IMR-90 (cell line): ENCODE measurements around the gene HMOX2. TPM values are rescaled to one million over a fixed set of nuclear protein-coding genes. Genes with fewer than 3 reads are reported as not detected.

ENCODE experiments used
- ATAC-seq: fragments of 200-7000 bp; cut with Tn5 transposase; 2 replicates; pipeline ENCODE4 v1.9.1; 2020; ENCODE audit warnings: low read depth, mild to moderate bottlenecking, moderate library complexity
- BruUV-seq: library from RNA; stranded (reverse); fragments of 400-500 nt; replicated peaks from 2 replicates; lab custom pipeline; 2021; lab: Mats Ljungman, UMichigan
- CTCF ChIA-PET: fragments of 300-600 bp; formaldehyde crosslinking; extraction: SDS; loops from one replicate; lab custom pipeline; 2021; ENCODE audit warnings: antibody characterized with exemption; lab: Yijun Ruan, JAX
- POLR2A ChIA-PET: fragments of 300-600 bp; sonication (Branson Sonifier 250); formaldehyde crosslinking; loops from one replicate; lab custom pipeline; 2022; ENCODE audit warnings: antibody characterized with exemption; ENCODE audit not compliant: unreplicated experiment; lab: Charles Lee
- DNase-seq: peaks from one replicate; pipeline ENCODE4 v3.0.0; 2013
- H2AFZ ChIP-seq: replicated peaks from 2 replicates; pipeline ENCODE3; 2013; ENCODE audit warnings: low read length, mild to moderate bottlenecking; ENCODE audit not compliant: poor library complexity
- H2AK5ac ChIP-seq: 2 replicates; pipeline ENCODE4 v1.6.1; 2013; ENCODE audit warnings: low read depth, low read length, inconsistent platforms
- H2AK9ac ChIP-seq: replicated peaks from 2 replicates; pipeline ENCODE3; 2013; ENCODE audit warnings: mild to moderate bottlenecking, low read depth, low read length, moderate library complexity; ENCODE audit not compliant: poor library complexity
- H2BK120ac ChIP-seq: 2 replicates; pipeline ENCODE4 v1.6.1; 2013; ENCODE audit warnings: low read depth, low read length, inconsistent platforms
- H2BK15ac ChIP-seq: 3 replicates; pipeline ENCODE4 v1.6.1; 2013; ENCODE audit warnings: low read depth, low read length, inconsistent platforms
- H2BK20ac ChIP-seq: 2 replicates; pipeline ENCODE4 v1.6.1; 2013; ENCODE audit warnings: low read depth, mild to moderate bottlenecking, inconsistent platforms, low read length, moderate library complexity
- H2BK5ac ChIP-seq: 2 replicates; pipeline ENCODE4 v1.6.1; 2013; ENCODE audit warnings: mild to moderate bottlenecking, low read depth, low read length, inconsistent platforms; ENCODE audit not compliant: poor library complexity, severe bottlenecking
- H3K14ac ChIP-seq: replicated peaks from 2 replicates; pipeline ENCODE4 v1.6.1; 2013; ENCODE audit warnings: low read depth, low read length, inconsistent platforms
- H3K18ac ChIP-seq: 2 replicates; pipeline ENCODE4 v1.6.1; 2013; ENCODE audit warnings: low read depth, low read length, control low read depth
- H3K23ac ChIP-seq: 2 replicates; pipeline ENCODE4 v1.6.1; 2013; ENCODE audit warnings: low read depth, low read length, inconsistent platforms
- H3K27ac ChIP-seq: 2 replicates; pipeline ENCODE4 v1.5.1; 2013; ENCODE audit warnings: mild to moderate bottlenecking, control low read depth, low read length; ENCODE audit not compliant: insufficient read depth
- H3K27me3 ChIP-seq: 2 replicates; pipeline ENCODE4 v1.6.1; 2013; ENCODE audit warnings: low read length; ENCODE audit not compliant: control insufficient read depth, insufficient read depth
- H3K36me3 ChIP-seq: 2 replicates; pipeline ENCODE4 v1.6.1; 2013; ENCODE audit warnings: low read length, mixed read lengths; ENCODE audit not compliant: control insufficient read depth, insufficient read depth
- H3K4ac ChIP-seq: 2 replicates; pipeline ENCODE4 v1.6.1; 2013; ENCODE audit warnings: low read depth, low read length, inconsistent platforms
- H3K4me1 ChIP-seq: 2 replicates; pipeline ENCODE4 v1.6.1; 2013; ENCODE audit warnings: low read length, mixed read lengths; ENCODE audit not compliant: control insufficient read depth, insufficient read depth
- H3K4me2 ChIP-seq: 2 replicates; pipeline ENCODE4 v1.6.1; 2013; ENCODE audit warnings: low read depth, mild to moderate bottlenecking, control low read depth, low read length, moderate library complexity
- H3K4me3 ChIP-seq: 2 replicates; pipeline ENCODE4 v1.5.1; 2013; ENCODE audit warnings: low read depth, mild to moderate bottlenecking, control low read depth, low read length, moderate library complexity; ENCODE audit not compliant: insufficient read depth
- H3K56ac ChIP-seq: 2 replicates; pipeline ENCODE4 v1.6.1; 2013; ENCODE audit warnings: low read length, inconsistent platforms; ENCODE audit not compliant: insufficient read depth; ENCODE audit errors: extremely low read depth
- H3K79me1 ChIP-seq, 2 experiments: 2 replicates each; pipeline ENCODE4 v1.6.1; 2013; ENCODE audit warnings: low read length in 2 of 2, inconsistent platforms in 1 of 2, low read depth in 1 of 2
- H3K9ac ChIP-seq: 2 replicates; pipeline ENCODE4 v1.6.1; 2013; ENCODE audit warnings: low read depth, low read length, control low read depth
- H3K9me1 ChIP-seq: 2 replicates; pipeline ENCODE4 v1.6.1; 2013; ENCODE audit warnings: low read length, inconsistent platforms; ENCODE audit not compliant: insufficient read depth
- H3K9me3 ChIP-seq: 2 replicates; pipeline ENCODE4 v1.6.1; 2013; ENCODE audit warnings: low read length; ENCODE audit not compliant: control insufficient read depth, insufficient read depth
- H4K20me1 ChIP-seq: 2 replicates; pipeline ENCODE4 v1.6.1; 2013; ENCODE audit warnings: low read length, inconsistent platforms; ENCODE audit not compliant: insufficient read depth
- H4K5ac ChIP-seq: 2 replicates; pipeline ENCODE4 v1.6.1; 2013; ENCODE audit warnings: mild to moderate bottlenecking, low read depth, low read length, control low read depth
- H4K8ac ChIP-seq, 2 experiments: 2 replicates each; pipeline ENCODE4 v1.6.1; 2013; ENCODE audit warnings: low read depth in 2 of 2, low read length in 2 of 2, control low read depth in 1 of 2, inconsistent platforms in 1 of 2
- H4K91ac ChIP-seq: 2 replicates; pipeline ENCODE4 v1.6.1; 2013; ENCODE audit warnings: low read depth, low read length, inconsistent platforms; ENCODE audit not compliant: insufficient read depth
- CEBPB ChIP-seq: IDR thresholded peaks from 2 replicates; pipeline ENCODE4 v1.6.1; 2012; ENCODE audit warnings: low read depth, low read length, improper control_type of control experiment
- FOS ChIP-seq: fragments of 150-350 bp; IDR thresholded peaks from 2 replicates; pipeline ENCODE4 v1.6.1; 2016; ENCODE audit warnings: low read depth, low read length
- MAFK ChIP-seq: IDR thresholded peaks from 2 replicates; pipeline ENCODE4 v1.6.1; 2012; ENCODE audit warnings: low read depth, low read length, improper control_type of control experiment
- MAZ ChIP-seq: IDR thresholded peaks from 2 replicates; pipeline ENCODE4 v1.6.1; 2012; ENCODE audit warnings: low read depth, mild to moderate bottlenecking, low read length, improper control_type of control experiment, moderate library complexity, borderline replicate concordance
- MXI1 ChIP-seq: IDR thresholded peaks from 2 replicates; pipeline ENCODE4 v1.6.1; 2012; ENCODE audit warnings: low read depth, mild to moderate bottlenecking, low read length, moderate library complexity, borderline replicate concordance
- NFE2L2 ChIP-seq: fragments of 150-350 bp; IDR thresholded peaks from 2 replicates; pipeline ENCODE4 v1.6.1; 2016; ENCODE audit warnings: low read depth, mild to moderate bottlenecking, low read length
- POLR2A ChIP-seq: IDR thresholded peaks from 2 replicates; pipeline ENCODE4 v1.6.1; 2012; ENCODE audit warnings: mild to moderate bottlenecking, low read depth, low read length
- RAD21 ChIP-seq: IDR thresholded peaks from 2 replicates; pipeline ENCODE4 v1.6.1; 2012; ENCODE audit warnings: low read length, improper control_type of control experiment
- RCOR1 ChIP-seq: IDR thresholded peaks from 2 replicates; pipeline ENCODE4 v1.6.1; 2012; ENCODE audit warnings: mild to moderate bottlenecking, low read length, improper control_type of control experiment; ENCODE audit not compliant: insufficient replicate concordance
- RFX5 ChIP-seq: IDR thresholded peaks from 2 replicates; pipeline ENCODE4 v1.8.0; 2012; ENCODE audit warnings: low read depth, mild to moderate bottlenecking, low read length, moderate library complexity
- SMC3 ChIP-seq: fragments of 150-350 bp; IDR thresholded peaks from 2 replicates; pipeline ENCODE4 v1.6.1; 2016; ENCODE audit warnings: low read depth, mild to moderate bottlenecking, antibody characterized with exemption, low read length, moderate library complexity
- WGBS, 2 experiments: methylation state at CpG; one replicate each; pipeline versions ENCODE4 v1.1.5 to v1.1.7; 2013; ENCODE audit warnings: missing lambda C conversion rate in 2 of 2; ENCODE audit not compliant: insufficient read length in 1 of 2; ENCODE audit errors: extremely low coverage in 2 of 2; 5-methylcytosine and 5-hydroxymethylcytosine counted together
- dilution Hi-C: fragments of 300-500 bp; cut with HindIII; formaldehyde crosslinking; loops from one replicate; pipeline ENCODE4 v1.14.3; 2018; ENCODE audit warnings: low sequenced_read_pairs; ENCODE audit not compliant: unreplicated experiment
- in situ Hi-C: fragments of 300-500 bp; cut with MboI; formaldehyde crosslinking; loops from 3 replicates; pipeline ENCODE4 v1.14.3; 2019; ENCODE audit warnings: low sequenced_read_pairs, inconsistent platforms, mixed read lengths
- intact Hi-C: fragments of 100-400 bp; cut with micrococcal nuclease; formaldehyde crosslinking; loops from 2 replicates; pipeline ENCODE4 v1.10.0; 2022
- polyA plus RNA-seq, 3 experiments: library from polyadenylated mRNA; depleted of rRNA; stranded (reverse); fragments of >200 nt; gene quantifications; 2 replicates each; pipeline ENCODE4 v1.2.3, GENCODE V29; 2012; ENCODE audit warnings: low replicate concordance in 1 of 3
- total RNA-seq: library from RNA; depleted of rRNA; stranded (reverse); fragments of >200 nt; gene quantifications from 2 replicates; pipeline ENCODE4 v1.2.3, GENCODE V29; 2012
- TF ChIP-seq, protein P1 (sequence below): conservative IDR thresholded peaks from 2 replicates; pipeline ENCODE4 v1.5.1; 2012; ENCODE audit warnings: mild to moderate bottlenecking, low read depth, low read length, improper control_type of control experiment
- TF ChIP-seq, protein P2 (sequence below): fragments of 150-350 bp; IDR thresholded peaks from 2 replicates; pipeline ENCODE4 v1.6.1; 2016; ENCODE audit warnings: low read depth, mild to moderate bottlenecking, low read length, moderate library complexity, borderline replicate concordance
- TF ChIP-seq, protein P3 (sequence below): fragments of 150-350 bp; IDR thresholded peaks from 2 replicates; pipeline ENCODE4 v1.6.1; 2017; ENCODE audit warnings: mild to moderate bottlenecking, antibody characterized with exemption, low read length, low read depth

HMOX2 gene
- total and polyA plus RNA-seq, 2 of the 4 experiments (the other 2 are of a cell fraction), result 93.9 to 98.8 TPM

DNA sequence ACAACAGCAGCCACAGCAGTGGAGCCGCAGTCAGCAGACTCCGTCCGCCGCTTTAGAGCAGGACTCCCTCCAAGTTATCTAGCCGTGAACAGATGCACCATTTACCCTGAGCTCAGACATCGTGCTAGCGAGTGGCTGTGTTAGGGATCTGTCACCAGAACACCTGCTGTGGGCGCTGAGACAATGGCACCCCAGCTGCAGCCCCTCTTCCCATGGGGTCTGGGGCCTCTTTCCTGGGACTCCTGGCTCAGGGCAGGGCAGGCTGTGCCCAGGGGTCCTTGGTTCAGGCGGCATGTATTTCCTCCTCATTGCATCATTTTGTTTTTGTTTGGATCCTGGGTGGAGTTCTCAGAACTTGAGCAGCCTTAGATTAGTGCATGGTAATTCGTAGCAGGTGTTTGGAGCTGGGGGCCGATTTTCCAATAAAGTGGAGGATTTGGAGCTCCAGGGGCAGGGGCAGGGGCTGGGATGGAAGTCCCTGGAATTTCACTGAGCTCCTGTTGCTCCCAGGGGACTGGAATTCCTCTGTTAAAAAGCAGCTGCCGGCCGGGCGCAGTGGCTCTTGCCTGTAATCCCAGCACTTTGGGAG lies 25.2 kb upstream of the HMOX2 start:
- Histone ChIP-seq H3K4me1 (no peaks in the 10 kb centered on the region), H3K79me1 (peaks cover 10 to 16% of the 10 kb centered on the region in 2 experiments), H4K8ac (no peak overlapping the region), H3K4me2 (no peak overlapping the region), H3K23ac (no peak overlapping the region), H3K9ac (no peak overlapping the region), H2BK120ac (no peak overlapping the region), H3K9me3 (no peaks in the 10 kb centered on the region), H3K4me3 (no peak overlapping the region), H4K20me1 (peaks cover 15% of the 10 kb centered on the region), H3K4ac (no peak overlapping the region), H4K5ac (no peak overlapping the region), H3K18ac (no peak overlapping the region), H2BK20ac (no peak overlapping the region), H3K27ac (no peak overlapping the region), H2AFZ (no peak overlapping the region), H2AK9ac (no peak overlapping the region), H3K14ac (no peak overlapping the region), H2BK5ac (no peak overlapping the region), H4K91ac (no peak overlapping the region), H3K9me1 (0 out of 2 replicates have a peak, but pooled peaks cover 7% of the 10 kb centered on the region), H3K27me3 (no peaks in the 10 kb centered on the region), H3K56ac (no peak overlapping the region), H2BK15ac (no peak overlapping the region), H2AK5ac (no peak overlapping the region), H3K36me3 (peaks cover 59% of the 10 kb centered on the region)
- TF ChIP-seq NFE2L2, result no peak
- no peak for TF ChIP-seq MAZ
- no peak for TF ChIP-seq CEBPB
- TF ChIP-seq POLR2A, result no peak
- TF ChIP-seq RFX5, result no peak
- TF ChIP-seq, protein P1, sequence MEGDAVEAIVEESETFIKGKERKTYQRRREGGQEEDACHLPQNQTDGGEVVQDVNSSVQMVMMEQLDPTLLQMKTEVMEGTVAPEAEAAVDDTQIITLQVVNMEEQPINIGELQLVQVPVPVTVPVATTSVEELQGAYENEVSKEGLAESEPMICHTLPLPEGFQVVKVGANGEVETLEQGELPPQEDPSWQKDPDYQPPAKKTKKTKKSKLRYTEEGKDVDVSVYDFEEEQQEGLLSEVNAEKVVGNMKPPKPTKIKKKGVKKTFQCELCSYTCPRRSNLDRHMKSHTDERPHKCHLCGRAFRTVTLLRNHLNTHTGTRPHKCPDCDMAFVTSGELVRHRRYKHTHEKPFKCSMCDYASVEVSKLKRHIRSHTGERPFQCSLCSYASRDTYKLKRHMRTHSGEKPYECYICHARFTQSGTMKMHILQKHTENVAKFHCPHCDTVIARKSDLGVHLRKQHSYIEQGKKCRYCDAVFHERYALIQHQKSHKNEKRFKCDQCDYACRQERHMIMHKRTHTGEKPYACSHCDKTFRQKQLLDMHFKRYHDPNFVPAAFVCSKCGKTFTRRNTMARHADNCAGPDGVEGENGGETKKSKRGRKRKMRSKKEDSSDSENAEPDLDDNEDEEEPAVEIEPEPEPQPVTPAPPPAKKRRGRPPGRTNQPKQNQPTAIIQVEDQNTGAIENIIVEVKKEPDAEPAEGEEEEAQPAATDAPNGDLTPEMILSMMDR, result no peak
- TF ChIP-seq, protein P2, sequence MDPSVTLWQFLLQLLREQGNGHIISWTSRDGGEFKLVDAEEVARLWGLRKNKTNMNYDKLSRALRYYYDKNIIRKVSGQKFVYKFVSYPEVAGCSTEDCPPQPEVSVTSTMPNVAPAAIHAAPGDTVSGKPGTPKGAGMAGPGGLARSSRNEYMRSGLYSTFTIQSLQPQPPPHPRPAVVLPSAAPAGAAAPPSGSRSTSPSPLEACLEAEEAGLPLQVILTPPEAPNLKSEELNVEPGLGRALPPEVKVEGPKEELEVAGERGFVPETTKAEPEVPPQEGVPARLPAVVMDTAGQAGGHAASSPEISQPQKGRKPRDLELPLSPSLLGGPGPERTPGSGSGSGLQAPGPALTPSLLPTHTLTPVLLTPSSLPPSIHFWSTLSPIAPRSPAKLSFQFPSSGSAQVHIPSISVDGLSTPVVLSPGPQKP, result no peak
- TF ChIP-seq, protein P3, sequence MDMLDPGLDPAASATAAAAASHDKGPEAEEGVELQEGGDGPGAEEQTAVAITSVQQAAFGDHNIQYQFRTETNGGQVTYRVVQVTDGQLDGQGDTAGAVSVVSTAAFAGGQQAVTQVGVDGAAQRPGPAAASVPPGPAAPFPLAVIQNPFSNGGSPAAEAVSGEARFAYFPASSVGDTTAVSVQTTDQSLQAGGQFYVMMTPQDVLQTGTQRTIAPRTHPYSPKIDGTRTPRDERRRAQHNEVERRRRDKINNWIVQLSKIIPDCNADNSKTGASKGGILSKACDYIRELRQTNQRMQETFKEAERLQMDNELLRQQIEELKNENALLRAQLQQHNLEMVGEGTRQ, result no peak
- TF ChIP-seq FOS, result no peak
- no peak for TF ChIP-seq MAFK
- TF ChIP-seq RCOR1, result no peak
- no peak for TF ChIP-seq SMC3
- TF ChIP-seq RAD21, result no peak
- TF ChIP-seq MXI1, result no peak
- ChIA-PET CTCF (no interaction called here), POLR2A (no interaction called here)
- ATAC-seq (no peak), DNase-seq (no peak)
- dilution Hi-C loops (no loop called here), in situ Hi-C loops (no loop called here), intact Hi-C loops (no loop called here)
- WGBS, 2 experiments, result 100% methylated on average over 5 of the region's 14 CpGs; no CpG with 5 or more reads in 1 of the 2 experiments
- no TSS peak for BruUV-seq
